DMS79 treated with DMSO at 0.1 percent for 48 hours (cell line): ENCODE data around the gene CREG2.

Experiments
- DNase-seq: peaks from one replicate; lab custom pipeline; 2025; lab: John Stamatoyannopoulos, UW

Gene CREG2

GRCh38 chr2:101387151-101387834 lies at the start of gene CREG2:
TSS of gene CREG2 (minus strand) at chr2:101387503. CDS start at chr2:101387457, 46 bp downstream.
- peak; percentile 16 for DNase-seq

- no peak for DNase-seq
Observed at GRCh38 chr2:101435001-101435862, 47.9 kb upstream of the CREG2 start.

- DNase-seq = no peak
Observed at GRCh38 chr2:101433465-101433864, 46.2 kb upstream of the CREG2 start.

- no peak for DNase-seq
Observed at GRCh38 chr2:101432411-101433181, 45.3 kb upstream of the CREG2 start.

GRCh38 chr2:101431486-101431885 lies 44.2 kb upstream of the CREG2 start:
- DNase-seq = no peak

- no peak for DNase-seq
Observed at GRCh38 chr2:101430156-101430555, 42.9 kb upstream of the CREG2 start.

- no peak for DNase-seq
Observed at GRCh38 chr2:101429453-101429852, 42.1 kb upstream of the CREG2 start.

- DNase-seq = no peak
Observed at GRCh38 chr2:101428422-101429176, 41.3 kb upstream of the CREG2 start.

GRCh38 chr2:101427743-101428142 lies 40.4 kb upstream of the CREG2 start:
- no peak for DNase-seq

- DNase-seq = no peak
Observed at GRCh38 chr2:101427240-101427639, 39.9 kb upstream of the CREG2 start.

GRCh38 chr2:101426822-101427221 lies 39.5 kb upstream of the CREG2 start:
- DNase-seq = no peak

GRCh38 chr2:101420623-101421022 lies 33.3 kb upstream of the CREG2 start:
- DNase-seq = no peak

GRCh38 chr2:101419096-101419663 lies 31.9 kb upstream of the CREG2 start:
- DNase-seq = peak; percentile 17

GRCh38 chr2:101418460-101419095 lies 31.3 kb upstream of the CREG2 start:
- DNase-seq = no peak

GRCh38 chr2:101416609-101417008 lies 29.3 kb upstream of the CREG2 start:
- no peak for DNase-seq

GRCh38 chr2:101415884-101416283 lies 28.6 kb upstream of the CREG2 start:
- no peak for DNase-seq

GRCh38 chr2:101415220-101415619 lies 27.9 kb upstream of the CREG2 start:
- no peak for DNase-seq

- DNase-seq = no peak
Observed at GRCh38 chr2:101412092-101412694, 24.9 kb upstream of the CREG2 start.

- DNase-seq = no peak
Observed at GRCh38 chr2:101410746-101411145, 23.4 kb upstream of the CREG2 start.

GRCh38 chr2:101410114-101410513 lies 22.8 kb upstream of the CREG2 start:
- DNase-seq = no peak

GRCh38 chr2:101409699-101410098 lies 22.4 kb upstream of the CREG2 start:
- DNase-seq = no peak
